ENCODE measurements around the gene LCN6. TPM values are rescaled to one million over a fixed set of nuclear protein-coding genes. Genes with fewer than 3 reads are reported as not detected.

Gene LCN6
- total RNA-seq, 1 donor from 2014 or later = not detected

GRCh38 chr9:136760424-136760823 lies 12.1 kb upstream of the LCN6 start:
- Mint-ChIP-seq H3K27ac (ENCODE audit: unreplicated experiment) (no peak overlapping the region), H3K9me3 (no peaks in the 10 kb centered on the region), H3K4me1 (peaks cover 5% of the 10 kb centered on the region), H3K4me3 (no peak overlapping the region), H3K27me3 (ENCODE audit: low read depth) (no peaks in the 10 kb centered on the region), H3K36me3 (ENCODE audit: low read depth) (no peaks in the 10 kb centered on the region)
- no peak for DNase-seq (ENCODE audit: low read depth, low spot score)
- no peak for TF ChIP-seq CTCF (conservative IDR thresholded peaks at IDR 0.05)

- Mint-ChIP-seq H3K4me3 (no peak overlapping the region), H3K4me1 (peaks cover 5% of the 10 kb centered on the region), H3K27me3 (ENCODE audit: low read depth) (no peaks in the 10 kb centered on the region), H3K27ac (ENCODE audit: unreplicated experiment) (no peak overlapping the region), H3K36me3 (ENCODE audit: low read depth) (no peaks in the 10 kb centered on the region), H3K9me3 (no peaks in the 10 kb centered on the region)
- no peak for TF ChIP-seq CTCF (conservative IDR thresholded peaks at IDR 0.05)
- no peak for DNase-seq (ENCODE audit: low read depth, low spot score)
Observed at GRCh38 chr9:136759436-136760325, 11.4 kb upstream of the LCN6 start.

GRCh38 chr9:136759001-136759400 lies 10.7 kb upstream of the LCN6 start:
- no peak for DNase-seq (ENCODE audit: low read depth, low spot score)
- H3K4me1 Mint-ChIP-seq = peaks cover 5% of the 10 kb centered on the region
- H3K9me3 Mint-ChIP-seq = no peaks in the 10 kb centered on the region
- no peak for TF ChIP-seq CTCF (conservative IDR thresholded peaks at IDR 0.05)
- H3K4me3 Mint-ChIP-seq = no peak overlapping the region
- H3K36me3 Mint-ChIP-seq (ENCODE audit: low read depth) = no peaks in the 10 kb centered on the region
- no peak overlapping the region for H3K27ac Mint-ChIP-seq (ENCODE audit: unreplicated experiment)
- no peaks in the 10 kb centered on the region for H3K27me3 Mint-ChIP-seq (ENCODE audit: low read depth)

- Mint-ChIP-seq H3K36me3 (ENCODE audit: low read depth) (no peaks in the 10 kb centered on the region), H3K27ac (ENCODE audit: unreplicated experiment) (no peak overlapping the region), H3K9me3 (no peaks in the 10 kb centered on the region), H3K4me3 (no peak overlapping the region), H3K4me1 (peaks cover 5% of the 10 kb centered on the region), H3K27me3 (ENCODE audit: low read depth) (no peaks in the 10 kb centered on the region)
- no peak for DNase-seq (ENCODE audit: low read depth, low spot score)
- no peak for TF ChIP-seq CTCF (conservative IDR thresholded peaks at IDR 0.05)
Observed at GRCh38 chr9:136757751-136758140, 9.4 kb upstream of the LCN6 start.

- H3K27me3 Mint-ChIP-seq (ENCODE audit: low read depth) = peaks cover 3% of the 10 kb centered on the region
- no peak for DNase-seq (ENCODE audit: low read depth, low spot score)
- H3K9me3 Mint-ChIP-seq = peaks cover 2% of the 10 kb centered on the region
- peaks cover 5% of the 10 kb centered on the region for H3K4me1 Mint-ChIP-seq
- no peak for TF ChIP-seq CTCF (conservative IDR thresholded peaks at IDR 0.05)
- H3K4me3 Mint-ChIP-seq = no peak overlapping the region
- no peaks in the 10 kb centered on the region for H3K36me3 Mint-ChIP-seq (ENCODE audit: low read depth)
- H3K27ac Mint-ChIP-seq (ENCODE audit: unreplicated experiment) = no peak overlapping the region
Observed at GRCh38 chr9:136757328-136757727, 9.0 kb upstream of the LCN6 start.

Data from neural crest cell (in vitro differentiated cells).